Hypothalamus (tissue), 51 donors: ENCODE results near the gene F7.
"Not testable (repeated sequence)": the region's sequence is repeated elsewhere in the genome, so short reads cannot be mapped to it uniquely, and the experiment has no call there.

Experiments
- DNase-seq, 51 donors: peaks; one replicate each; lab custom pipeline; 2025; lab: John Stamatoyannopoulos, UW

The F7 gene

GRCh38 chr13:113070855-113071254 lies 34.7 kb upstream of the F7 start:
- DNase-seq, result no peak

- DNase-seq, result no peak
Observed at GRCh38 chr13:113072376-113072775, 33.2 kb upstream of the F7 start.

GRCh38 chr13:113073942-113074341 lies 31.6 kb upstream of the F7 start:
- peak in 1 of 51 donors; percentile 17 for DNase-seq

- no peak for DNase-seq
Observed at GRCh38 chr13:113074401-113074800, 31.2 kb upstream of the F7 start.

- no peak for DNase-seq
Observed at GRCh38 chr13:113074876-113075275, 30.7 kb upstream of the F7 start.

GRCh38 chr13:113075711-113076110 lies 29.9 kb upstream of the F7 start:
- no peak for DNase-seq

- DNase-seq, result no peak
Observed at GRCh38 chr13:113076681-113077401, 28.8 kb upstream of the F7 start.

GRCh38 chr13:113077566-113077952 lies 28.0 kb upstream of the F7 start:
- DNase-seq, result no peak

GRCh38 chr13:113077953-113078901 lies 27.4 kb upstream of the F7 start:
- no peak for DNase-seq

- DNase-seq, result peak in 30 of 51 donors; percentile 24 to 81 (median 50)
Observed at GRCh38 chr13:113078902-113079780, 26.4 kb upstream of the F7 start.

- DNase-seq, result not testable (repeated sequence)
Observed at GRCh38 chr13:113079781-113080080, 25.9 kb upstream of the F7 start.

GRCh38 chr13:113080361-113080831 lies 25.2 kb upstream of the F7 start:
- DNase-seq, result no peak

- DNase-seq, result no peak
Observed at GRCh38 chr13:113080901-113081521, 24.6 kb upstream of the F7 start.

GRCh38 chr13:113082198-113083021 lies 23.2 kb upstream of the F7 start:
- DNase-seq, result no peak

GRCh38 chr13:113083022-113083373 lies 22.6 kb upstream of the F7 start:
- no peak for DNase-seq

GRCh38 chr13:113083402-113084061 lies 22.1 kb upstream of the F7 start:
- peak in 43 of 51 donors; percentile 11 to 88 (median 67) for DNase-seq

- no peak for DNase-seq
Observed at GRCh38 chr13:113084094-113084942, 21.3 kb upstream of the F7 start.

GRCh38 chr13:113084943-113085540 lies 20.5 kb upstream of the F7 start:
- no peak for DNase-seq
